ENCODE data around the gene MAP1B.

GRCh38 chr5:72129725-72130124 lies 22.4 kb downstream of the MAP1B start:
- TF ChIP-seq CTCF (IDR thresholded peaks at IDR 0.05; ENCODE audit: low read length) (no peak), EZH2 (IDR thresholded peaks at IDR 0.05; ENCODE audit: borderline replicate concordance, low read length) (no peak)

Data from OCI-LY1 (cell line).